HL-60/S4 treated with retinoic acid at 250 ng/mL for 4 days and 3 days (cell line): ENCODE data around the gene SLC8A2.
"Not testable (repeated sequence)": the region's sequence is repeated elsewhere in the genome, so short reads cannot be mapped to it uniquely, and the experiment has no call there.

Source experiments
- in situ Hi-C: fragments of 300-500 bp; cut with MboI; formaldehyde crosslinking; loops from 2 replicates; pipeline ENCODE4 v1.7.0; 2022; ENCODE audit warnings: low sequenced_read_pairs

SLC8A2 gene

DNA sequence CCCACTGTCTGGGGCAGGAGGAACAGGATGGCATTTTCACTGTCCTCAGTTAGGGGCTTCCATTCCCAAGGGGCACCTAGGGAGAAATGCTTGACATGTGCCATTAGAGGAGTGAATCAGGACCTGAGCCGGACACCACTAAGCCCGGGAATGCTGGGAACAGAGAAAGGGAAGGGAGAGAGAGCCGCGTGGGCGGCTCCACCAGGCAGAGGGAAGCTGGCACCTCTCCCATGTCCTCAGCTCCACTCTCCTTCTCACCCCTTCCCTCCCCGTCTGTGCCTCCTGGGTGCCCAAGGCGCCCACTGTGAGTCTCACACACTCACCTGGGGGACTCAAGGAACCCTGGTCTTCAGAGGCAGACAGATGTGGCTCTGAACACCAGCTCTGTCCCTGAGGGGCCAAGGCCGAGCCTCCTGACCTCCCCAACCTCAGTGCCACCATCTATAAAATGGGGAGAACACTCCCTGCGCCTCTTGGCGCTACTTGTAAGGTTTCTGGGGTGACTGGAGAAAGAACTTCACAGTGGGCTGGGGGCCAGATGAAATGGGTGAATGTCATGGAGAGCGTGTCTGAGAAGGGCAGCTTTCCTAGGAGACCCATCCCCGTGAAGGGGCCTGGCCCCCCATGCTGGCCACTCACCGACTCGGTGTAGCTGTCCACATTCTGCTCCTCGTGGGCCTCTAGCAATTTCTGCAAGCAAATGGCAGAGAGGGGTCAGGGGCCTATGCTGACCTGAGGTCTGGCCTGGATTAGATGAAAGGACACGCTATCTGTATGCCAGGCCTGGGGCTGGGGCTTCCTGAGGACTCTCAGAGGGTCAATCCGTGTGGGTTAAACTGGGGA, 17.6 kb upstream of the SLC8A2 start:
- in situ Hi-C loops = no loop called here

GRCh38 chr19:47487551-47488515, 16.1 kb upstream of the SLC8A2 start:
- in situ Hi-C loops = no loop called here

DNA sequence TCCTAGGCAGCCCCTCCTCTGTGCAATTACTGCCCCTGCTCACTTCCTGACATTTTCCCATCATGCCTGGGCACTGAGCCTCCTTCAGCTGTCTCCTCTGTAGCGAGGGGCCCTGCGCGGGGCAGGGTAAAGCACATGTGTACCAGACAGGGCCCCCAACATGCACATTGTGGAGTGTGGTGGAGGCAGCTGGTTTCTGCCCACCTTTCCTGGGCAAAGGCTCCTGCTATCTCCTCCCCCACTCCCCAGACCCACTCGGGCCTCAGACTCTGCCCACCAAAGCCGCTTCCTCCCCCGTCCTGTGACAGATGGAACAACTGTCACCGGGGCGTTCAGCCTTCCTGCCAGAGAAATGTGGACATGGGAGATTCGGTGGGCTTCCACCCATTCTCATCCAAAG, 15.2 kb upstream of the SLC8A2 start:
- in situ Hi-C loops = no loop called here

- in situ Hi-C loops = not testable (repeated sequence)
These were observed 14.5 kb upstream of the SLC8A2 start for GRCh38 chr19:47486220-47486619.

GRCh38 chr19:47485210-47485609, 13.5 kb upstream of the SLC8A2 start:
- in situ Hi-C loops = no loop called here

GRCh38 chr19:47483800-47484690, 12.4 kb upstream of the SLC8A2 start, which contains the start of gene KPTN:
Gene KPTN, minus strand, starts transcription at chr19:47484219. Its CDS starts 59 bp downstream, at chr19:47484160.
- in situ Hi-C loops = no loop called here

DNA sequence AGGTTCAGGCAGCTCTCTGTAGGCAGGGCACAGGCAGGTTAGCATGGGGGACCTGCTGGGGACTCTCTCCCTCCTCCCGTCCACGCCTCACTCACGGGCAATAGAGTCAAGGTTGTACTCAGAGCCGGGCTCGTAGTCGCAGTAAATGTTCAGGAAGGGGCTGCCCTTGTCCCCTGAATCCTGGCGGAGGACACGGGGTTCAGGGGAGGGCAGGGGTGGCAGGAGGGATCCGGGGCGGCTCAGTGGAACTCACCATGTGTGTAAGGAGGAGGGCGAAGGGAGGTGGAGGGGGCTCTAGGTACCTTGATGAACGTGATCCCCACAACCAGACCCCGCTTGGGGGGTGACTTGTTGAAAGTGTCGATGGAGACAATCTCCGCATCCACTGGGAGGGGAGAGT, 11.5 kb upstream of the SLC8A2 start:
- in situ Hi-C loops = no loop called here

DNA sequence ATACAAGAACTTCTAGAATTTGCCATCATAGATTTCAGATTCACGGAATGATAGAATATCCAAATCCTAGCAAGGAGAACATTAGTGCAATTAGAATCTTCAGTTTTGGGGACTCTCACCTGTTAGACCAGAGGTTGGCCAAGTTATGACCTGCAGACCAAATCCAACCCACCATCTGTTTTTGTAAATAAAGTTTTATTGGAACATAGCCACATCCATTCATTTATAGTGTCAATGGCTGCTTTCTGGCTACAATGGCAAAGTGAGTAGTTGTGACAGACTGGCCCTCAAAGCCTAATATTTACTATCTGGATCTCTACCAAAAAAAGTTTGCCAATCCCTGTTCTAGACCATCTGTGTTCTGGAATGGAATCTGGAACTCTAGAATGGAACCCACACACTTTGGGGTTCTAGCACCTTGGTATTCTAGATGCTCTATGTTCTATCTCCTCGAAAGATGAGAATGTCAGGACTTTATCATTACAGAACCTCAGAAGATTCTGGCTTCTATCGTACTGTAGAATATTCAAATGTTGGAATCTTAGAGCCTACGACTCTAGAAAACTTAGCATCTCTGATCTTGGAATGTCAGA, 9.9 kb upstream of the SLC8A2 start:
- in situ Hi-C loops = no loop called here

- in situ Hi-C loops = no loop called here
These were observed 9.0 kb upstream of the SLC8A2 start for GRCh38 chr19:47480658-47481057.

GRCh38 chr19:47479701-47480503, 8.2 kb upstream of the SLC8A2 start:
- in situ Hi-C loops = no loop called here

GRCh38 chr19:47476438-47476972, 4.8 kb upstream of the SLC8A2 start:
- in situ Hi-C loops = no loop called here

DNA sequence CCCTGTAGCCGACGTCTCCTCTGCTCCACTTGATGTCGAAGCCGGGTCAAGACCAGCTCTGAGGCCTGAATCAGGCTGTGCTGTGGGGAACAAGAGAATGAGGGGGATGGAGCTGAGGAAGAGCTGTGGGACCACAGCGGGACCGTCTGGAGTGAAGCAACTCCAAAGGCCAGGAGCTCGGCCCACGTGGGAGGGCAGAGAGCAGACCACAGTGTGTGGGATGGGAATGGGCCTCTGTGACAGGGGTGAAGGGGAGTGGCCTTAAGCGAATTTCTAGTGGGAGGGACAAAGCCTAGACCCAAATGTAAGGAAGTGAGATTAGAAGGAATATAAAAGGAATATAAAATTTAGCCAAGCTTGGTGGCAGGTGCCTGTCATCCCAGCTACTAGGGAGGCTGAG, 3.8 kb upstream of the SLC8A2 start:
- in situ Hi-C loops = no loop called here

- in situ Hi-C loops = no loop called here
These were observed 1.6 kb upstream of the SLC8A2 start for GRCh38 chr19:47473336-47473735.

GRCh38 chr19:47471381-47471732, 336 bp downstream of the SLC8A2 start:
- in situ Hi-C loops = no loop called here

GRCh38 chr19:47470447-47471195, 1.1 kb downstream of the SLC8A2 start:
- in situ Hi-C loops = no loop called here

DNA sequence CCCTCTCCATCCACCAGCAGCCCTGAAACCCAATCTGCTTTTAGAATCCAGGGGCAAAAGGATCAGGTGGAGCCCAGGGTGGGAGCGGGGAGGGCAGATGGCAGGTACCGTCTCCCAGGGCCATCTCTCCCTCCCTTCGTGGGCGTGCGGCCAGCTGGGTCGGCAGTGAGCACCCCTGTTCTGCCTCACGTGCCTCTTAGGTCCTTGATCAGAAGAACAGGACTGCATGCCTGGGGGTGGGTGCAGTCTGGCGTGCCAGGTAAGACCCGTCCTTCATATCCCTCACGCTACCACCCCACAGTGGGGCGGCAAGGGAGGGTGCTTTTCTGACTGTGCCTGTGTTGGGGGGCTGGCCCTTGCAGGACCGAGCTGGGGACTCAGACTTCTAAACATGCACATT, 2.0 kb downstream of the SLC8A2 start:
- in situ Hi-C loops = no loop called here

GRCh38 chr19:47469363-47469700, 2.4 kb downstream of the SLC8A2 start:
- in situ Hi-C loops = no loop called here

DNA sequence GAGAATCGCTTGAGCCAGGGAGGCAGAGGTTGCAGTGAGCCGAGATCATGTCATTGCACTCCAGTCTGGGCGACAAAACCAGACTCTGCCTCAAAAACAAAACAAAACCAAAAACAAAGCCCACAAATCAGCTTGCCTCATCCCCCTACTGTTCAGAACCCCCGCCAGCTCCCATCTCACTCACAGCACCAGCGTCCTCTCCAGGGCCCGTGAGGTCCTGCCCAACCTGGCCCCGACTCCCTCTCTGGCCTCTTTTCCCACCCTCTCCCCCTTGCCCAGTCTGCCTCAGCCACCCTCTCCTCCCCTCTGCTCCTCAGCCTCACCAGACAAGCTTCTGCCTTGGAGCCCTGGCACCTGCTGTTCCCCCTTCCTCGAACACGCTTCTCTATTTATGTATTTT, 3.8 kb downstream of the SLC8A2 start:
- in situ Hi-C loops = no loop called here

- in situ Hi-C loops = no loop called here
These were observed 5.7 kb downstream of the SLC8A2 start for GRCh38 chr19:47465957-47466356.
